CD4-positive, alpha-beta T cell (primary cell): ENCODE results near the gene ABCC3. TPM values are rescaled to one million over a fixed set of nuclear protein-coding genes. Genes with fewer than 3 reads are reported as not detected.

Experiments used
- ATAC-seq: fragments of 200-7000 bp; cut with Tn5 transposase; one replicate; pipeline ENCODE4 v1.10.0; 2022; ENCODE audit warnings: mild to moderate bottlenecking; ENCODE audit not compliant: poor library complexity
- CTCF ChIA-PET: fragments of 350-600 bp; sonication (Branson Sonifier 250); formaldehyde crosslinking; loops from one replicate; lab custom pipeline; 2021; ENCODE audit warnings: antibody characterized with exemption, inconsistent platforms; lab: Charles Lee
- POLR2A ChIA-PET: fragments of 350-600 bp; sonication (Branson Sonifier 250); formaldehyde crosslinking; loops from one replicate; lab custom pipeline; 2021; ENCODE audit warnings: antibody characterized with exemption, inconsistent platforms; lab: Charles Lee
- DNase-seq, 14 experiments: peaks; one replicate each; pipeline ENCODE4 v3.0.0-alpha.2; 2013 to 2020; ENCODE audit warnings: mixed read lengths in 2 of 14
- H3K27ac ChIP-seq, 2 donors: one replicate each; pipeline versions ENCODE4 v1.5.1 to v1.7.0; 2013; ENCODE audit warnings: low read length in 2 of 2, low read depth in 1 of 2, mild to moderate bottlenecking in 1 of 2
- H3K27me3 ChIP-seq, 2 experiments: 1 replicate in 1 of 2; 2 replicates in 1 of 2; pipeline versions ENCODE4 v1.6.1 to v1.7.0; 2013; ENCODE audit warnings: low read length in 2 of 2, control low read depth in 1 of 2, mild to moderate bottlenecking in 1 of 2, moderate library complexity in 1 of 2; ENCODE audit not compliant: insufficient read depth in 2 of 2, control insufficient read depth in 1 of 2
- H3K36me3 ChIP-seq: one replicate; pipeline ENCODE4 v1.6.1; 2013; ENCODE audit warnings: low read length, control low read depth; ENCODE audit not compliant: insufficient read depth
- H3K4me1 ChIP-seq: one replicate; pipeline ENCODE4 v1.6.1; 2013; ENCODE audit warnings: low read length, control low read depth; ENCODE audit not compliant: insufficient read depth
- H3K4me3 ChIP-seq: one replicate; pipeline ENCODE4 v1.5.1; 2013; ENCODE audit warnings: mild to moderate bottlenecking, low read length, moderate library complexity
- H3K9me3 ChIP-seq, 2 experiments: 1 replicate in 1 of 2; 2 replicates in 1 of 2; pipeline versions ENCODE4 v1.6.1 to v1.7.0; 2013; ENCODE audit warnings: low read length in 2 of 2, mild to moderate bottlenecking in 2 of 2, control low read depth in 1 of 2, moderate library complexity in 1 of 2; ENCODE audit not compliant: control insufficient read depth in 1 of 2, insufficient read depth in 1 of 2
- H3K27ac Mint-ChIP-seq: one replicate; pipeline ENCODE4 v1.8.0; 2020; ENCODE audit warnings: mixed read lengths
- H3K27me3 Mint-ChIP-seq: one replicate; pipeline ENCODE4 v1.8.0; 2021; ENCODE audit warnings: mixed read lengths
- H3K36me3 Mint-ChIP-seq: one replicate; pipeline ENCODE4 v1.8.0; 2021; ENCODE audit warnings: low read depth, mixed read lengths
- H3K4me1 Mint-ChIP-seq: one replicate; pipeline ENCODE4 v1.8.0; 2021; ENCODE audit warnings: low read depth, mixed read lengths
- H3K4me3 Mint-ChIP-seq: one replicate; pipeline ENCODE4 v1.8.0; 2020; ENCODE audit warnings: mild to moderate bottlenecking, mixed read lengths
- H3K9me3 Mint-ChIP-seq: one replicate; pipeline ENCODE4 v1.8.0; 2020; ENCODE audit warnings: mixed read lengths
- CTCF ChIP-seq: fragments of 200-600 bp; IDR thresholded peaks from one replicate; pipeline ENCODE4 v1.8.0; 2022; ENCODE audit warnings: antibody characterized with exemption, mild to moderate bottlenecking
- intact Hi-C, 2 experiments: fragments of 100-400 bp; cut with DNase I in 1 of 2; cut with micrococcal nuclease in 1 of 2; formaldehyde crosslinking; loops; one replicate each; pipeline versions ENCODE4 v1.15.1 to v1.9.0; 2023 to 2025; cut with DNase I, micrococcal nuclease
- total RNA-seq, 174 experiments: library from RNA in 2 of 174; stranded (reverse) in 2 of 174; gene quantifications; one replicate each; pipeline ENCODE4 v1.2.3 and lab custom pipeline; 2021 to 2026

Gene ABCC3
- total RNA-seq, 2 experiments from 2014 or later, result 0.19 TPM; not detected in 1

GRCh38 chr17:50731575-50732460 is 97.1 kb downstream of the ABCC3 start:
- H3K27ac ChIP-seq, result no peak overlapping the region
- peaks cover 13% of the 10 kb centered on the region for H3K36me3 ChIP-seq
- H3K4me3 ChIP-seq, result no peak overlapping the region
- Mint-ChIP-seq H3K4me1 (peaks cover 75% of the 10 kb centered on the region), H3K36me3 (peaks cover 32% of the 10 kb centered on the region), H3K4me3 (no peak overlapping the region), H3K27ac (peak overlapping the region; percentile 40), H3K27me3 (no peaks in the 10 kb centered on the region), H3K9me3 (no peaks in the 10 kb centered on the region)
- CTCF ChIA-PET, result interaction anchor here (1.3 kb wide), 1 partner anchor 21 kb away, joined by 3 read pairs; no protein-coding TSS in a partner anchor
- H3K9me3 ChIP-seq, result no peaks in the 10 kb centered on the region
- no peaks in the 10 kb centered on the region for H3K27me3 ChIP-seq
- ATAC-seq (no peak), DNase-seq (peak in 2 of 14 experiments; percentile 11 to 23)
- intact Hi-C loops, result no loop called here
- no peak for TF ChIP-seq CTCF
- H3K4me1 ChIP-seq, result peaks cover 58% of the 10 kb centered on the region
- POLR2A ChIA-PET, result interaction anchor here (2.1 kb wide), 1 partner anchor 13 kb away, joined by 5 read pairs; the partner anchor contains the start of gene LUC7L3

- CTCF ChIA-PET, result interaction anchor here (1.3 kb wide), 1 partner anchor 11 kb away, joined by 3 read pairs; no protein-coding TSS in a partner anchor
- TF ChIP-seq CTCF, result no peak
- peaks cover 34% of the 10 kb centered on the region for H3K4me1 ChIP-seq
- Mint-ChIP-seq H3K36me3 (peaks cover 51% of the 10 kb centered on the region), H3K4me3 (no peak overlapping the region), H3K4me1 (peaks cover 64% of the 10 kb centered on the region), H3K27me3 (no peaks in the 10 kb centered on the region), H3K27ac (peak overlapping the region; percentile 47), H3K9me3 (no peaks in the 10 kb centered on the region)
- H3K9me3 ChIP-seq, result no peaks in the 10 kb centered on the region
- H3K4me3 ChIP-seq, result no peak overlapping the region
- peaks cover 36% of the 10 kb centered on the region for H3K36me3 ChIP-seq
- no peak for ATAC-seq
- no peaks in the 10 kb centered on the region for H3K27me3 ChIP-seq
- intact Hi-C loops, result no loop called here
- DNase-seq, result no peak
- POLR2A ChIA-PET, result interaction anchor here (1.6 kb wide), 1 partner anchor 16 kb away, joined by 5 read pairs; the partner anchor contains the start of gene LUC7L3
- H3K27ac ChIP-seq, result no peak overlapping the region
Observed at GRCh38 chr17:50735287-50735686, 100.6 kb downstream of the ABCC3 start.

GRCh38 chr17:50737118-50737698 is 102.5 kb downstream of the ABCC3 start:
- no peak overlapping the region for H3K27ac ChIP-seq
- intact Hi-C loops, result no loop called here
- H3K4me3 ChIP-seq, result no peak overlapping the region
- Mint-ChIP-seq H3K36me3 (peaks cover 69% of the 10 kb centered on the region), H3K27me3 (no peaks in the 10 kb centered on the region), H3K4me3 (no peak overlapping the region), H3K4me1 (peaks cover 51% of the 10 kb centered on the region), H3K9me3 (no peaks in the 10 kb centered on the region), H3K27ac (peak overlapping the region; percentile 24)
- CTCF ChIA-PET, result no interaction called here
- POLR2A ChIA-PET, result no interaction called here
- no peak for DNase-seq
- no peak for ATAC-seq
- no peaks in the 10 kb centered on the region for H3K9me3 ChIP-seq
- no peaks in the 10 kb centered on the region for H3K27me3 ChIP-seq
- no peak for TF ChIP-seq CTCF
- H3K4me1 ChIP-seq, result peaks cover 22% of the 10 kb centered on the region
- peaks cover 53% of the 10 kb centered on the region for H3K36me3 ChIP-seq
